Osteocyte (in vitro differentiated cells): ENCODE results near the gene HSD17B3. TPM values are rescaled to one million over a fixed set of nuclear protein-coding genes. Genes with fewer than 3 reads are reported as not detected.

Source experiments
- DNase-seq: peaks from one replicate; pipeline ENCODE4 v3.0.0; 2021; ENCODE audit warnings: mixed read lengths; ENCODE audit not compliant: unreplicated experiment; ENCODE audit errors: extremely low spot score
- H3K27ac Mint-ChIP-seq: one replicate; pipeline ENCODE4 v1.8.0; 2021; ENCODE audit warnings: mild to moderate bottlenecking, mixed read lengths; ENCODE audit not compliant: unreplicated experiment
- H3K27me3 Mint-ChIP-seq: one replicate; pipeline ENCODE4 v1.8.0; 2021; ENCODE audit warnings: mixed read lengths; ENCODE audit not compliant: unreplicated experiment
- H3K36me3 Mint-ChIP-seq: one replicate; pipeline ENCODE4 v1.8.0; 2021; ENCODE audit warnings: mixed read lengths; ENCODE audit not compliant: unreplicated experiment
- H3K4me1 Mint-ChIP-seq: one replicate; pipeline ENCODE4 v1.8.0; 2021; ENCODE audit warnings: mixed read lengths; ENCODE audit not compliant: unreplicated experiment
- H3K4me3 Mint-ChIP-seq: one replicate; pipeline ENCODE4 v1.8.0; 2021; ENCODE audit warnings: mild to moderate bottlenecking, moderate library complexity, mixed read lengths; ENCODE audit not compliant: unreplicated experiment
- H3K9me3 Mint-ChIP-seq: one replicate; pipeline ENCODE4 v1.8.0; 2021; ENCODE audit warnings: mixed read lengths; ENCODE audit not compliant: unreplicated experiment
- CTCF ChIP-seq: fragments of 200-600 bp; sonication (generic); IDR thresholded peaks from 2 replicates; pipeline ENCODE4 v1.5.0; 2021; ENCODE audit warnings: antibody characterized with exemption, mild to moderate bottlenecking, moderate library complexity
- total RNA-seq: library from RNA; stranded (reverse); gene quantifications from 2 replicates; pipeline ENCODE4 v1.2.1, GENCODE V29; 2021

HSD17B3 gene
- total RNA-seq, 1 donor from 2014 or later, result not detected

DNA sequence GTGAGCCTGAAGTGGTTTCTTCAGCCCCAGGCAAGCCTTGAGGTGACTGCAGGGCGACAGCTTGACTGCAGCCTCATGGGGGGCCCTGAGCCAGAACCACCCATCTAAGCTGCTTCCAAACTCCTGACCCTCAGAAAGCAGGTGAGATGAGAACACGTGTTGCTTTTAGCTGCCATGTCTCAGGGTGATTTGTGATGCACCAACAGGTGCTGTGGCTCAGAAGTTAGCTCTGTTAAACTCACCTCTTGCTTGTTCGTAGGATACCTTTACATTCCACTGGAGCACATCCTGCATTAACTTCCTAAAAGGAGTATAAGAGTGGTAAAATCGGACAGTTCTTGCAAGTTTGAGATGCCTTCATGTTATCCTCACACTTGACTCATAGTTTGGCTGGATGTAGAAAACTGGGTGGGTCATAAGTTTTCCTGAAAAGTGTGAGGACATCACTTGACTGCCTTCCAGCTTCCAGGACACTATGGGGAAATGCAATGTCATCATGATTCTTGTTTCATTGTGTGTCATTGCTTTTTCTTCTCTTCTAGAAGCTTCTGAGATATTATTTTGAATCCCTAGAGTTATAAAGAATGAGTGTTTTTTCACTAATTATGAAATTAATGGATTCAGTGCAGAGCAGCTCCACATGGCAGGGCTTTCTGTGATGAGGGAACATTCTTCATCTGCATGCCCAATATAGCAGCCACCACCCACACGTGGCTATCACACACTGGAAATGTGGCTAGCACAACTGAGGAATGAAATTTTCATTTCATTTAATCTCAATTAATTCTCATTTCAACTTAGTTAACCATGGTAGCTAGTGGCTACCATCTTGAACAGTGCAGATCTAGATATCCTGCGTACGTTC lies 92.3 kb downstream of the HSD17B3 start:
- Mint-ChIP-seq H3K27ac (no peak overlapping the region), H3K4me1 (no peaks in the 10 kb centered on the region), H3K9me3 (peaks cover 4% of the 10 kb centered on the region), H3K27me3 (peaks cover 30% of the 10 kb centered on the region), H3K4me3 (no peak overlapping the region), H3K36me3 (no peaks in the 10 kb centered on the region)
- DNase-seq, result no peak
- TF ChIP-seq CTCF, result no peak

DNA sequence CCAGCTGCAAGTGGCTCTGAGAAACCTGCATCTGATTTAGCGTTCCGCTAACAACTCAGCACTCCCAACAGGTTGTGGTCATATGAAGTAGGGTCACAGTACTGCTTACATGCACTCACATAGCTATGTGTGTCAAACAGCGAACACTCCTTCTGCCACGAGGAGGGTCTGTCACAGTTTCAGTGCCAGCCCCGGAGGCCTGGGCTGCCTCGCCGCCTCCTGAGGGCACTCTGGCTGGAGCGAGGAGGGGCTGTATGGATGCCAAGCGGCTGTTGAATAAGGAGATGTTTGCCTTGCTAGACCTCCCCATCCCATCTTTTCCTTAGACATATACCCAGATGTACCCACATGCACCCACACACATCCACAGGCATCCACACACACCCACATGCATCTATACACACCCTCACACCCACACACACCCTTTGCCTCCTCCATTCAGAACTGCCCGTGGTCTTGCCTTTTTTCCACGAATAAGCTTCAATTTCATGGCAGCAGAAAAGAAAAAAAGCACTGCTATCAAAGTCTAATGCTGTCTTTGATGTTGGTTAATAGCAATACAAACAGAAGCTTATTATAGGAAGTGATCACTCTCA lies 95.7 kb downstream of the HSD17B3 start:
- Mint-ChIP-seq H3K27me3 (peaks cover 21% of the 10 kb centered on the region), H3K9me3 (peaks cover 5% of the 10 kb centered on the region), H3K4me3 (no peak overlapping the region), H3K36me3 (no peaks in the 10 kb centered on the region), H3K27ac (no peak overlapping the region), H3K4me1 (peaks cover 2% of the 10 kb centered on the region)
- no peak for DNase-seq
- TF ChIP-seq CTCF, result no peak

GRCh38 chr9:96204853-96205252 lies 97.1 kb downstream of the HSD17B3 start:
- Mint-ChIP-seq H3K9me3 (peaks cover 5% of the 10 kb centered on the region), H3K4me1 (peaks cover 4% of the 10 kb centered on the region), H3K27me3 (peaks cover 12% of the 10 kb centered on the region), H3K27ac (no peak overlapping the region), H3K4me3 (no peak overlapping the region), H3K36me3 (no peaks in the 10 kb centered on the region)
- DNase-seq, result no peak
- TF ChIP-seq CTCF, result no peak

DNA sequence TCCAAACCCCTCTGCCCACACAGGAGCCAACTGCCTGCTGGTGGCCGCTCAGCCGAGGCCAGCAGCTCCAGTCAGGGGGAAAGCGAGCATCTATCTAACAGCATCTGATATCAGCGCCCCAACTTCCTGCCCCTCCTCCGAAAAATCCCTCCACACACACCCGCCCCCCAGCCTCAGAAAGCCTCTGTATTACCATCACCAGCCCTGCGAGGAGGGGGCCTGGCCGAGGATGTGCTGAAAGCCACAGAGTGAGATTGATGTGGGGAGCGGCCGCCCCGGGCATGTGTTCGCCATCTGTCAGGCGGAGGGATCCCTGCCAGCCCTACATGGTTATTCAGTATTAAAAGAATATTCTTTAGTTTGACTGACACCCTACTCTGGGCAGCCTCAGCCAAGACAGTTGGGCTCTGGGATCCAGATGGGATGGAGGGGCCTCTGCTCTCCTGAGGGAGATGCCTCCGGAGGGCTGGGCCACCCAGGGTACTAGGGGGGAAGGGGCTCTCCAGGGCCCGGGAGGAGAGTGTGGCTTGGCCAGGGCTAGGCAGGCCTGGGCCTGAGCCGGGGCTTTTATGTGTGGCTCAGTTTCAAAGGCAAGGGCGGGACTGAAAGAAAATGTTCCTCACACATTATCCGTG lies 98.0 kb downstream of the HSD17B3 start:
- H3K4me1 Mint-ChIP-seq, result peaks cover 4% of the 10 kb centered on the region
- H3K4me3 Mint-ChIP-seq, result no peak overlapping the region
- peaks cover 11% of the 10 kb centered on the region for H3K27me3 Mint-ChIP-seq
- DNase-seq, result no peak
- no peak for TF ChIP-seq CTCF
- peaks cover 5% of the 10 kb centered on the region for H3K9me3 Mint-ChIP-seq
- no peak overlapping the region for H3K27ac Mint-ChIP-seq
- no peaks in the 10 kb centered on the region for H3K36me3 Mint-ChIP-seq
